SIG-M5 (cell line): ENCODE results near the gene DOCK11.

ENCODE experiments used
- DNase-seq: peaks from one replicate; lab custom pipeline; 2025; lab: John Stamatoyannopoulos, UW

Gene DOCK11

GRCh38 chrX:118502161-118502789 lies 6.7 kb downstream of the DOCK11 start:
- DNase-seq = peak; percentile 36

DNA sequence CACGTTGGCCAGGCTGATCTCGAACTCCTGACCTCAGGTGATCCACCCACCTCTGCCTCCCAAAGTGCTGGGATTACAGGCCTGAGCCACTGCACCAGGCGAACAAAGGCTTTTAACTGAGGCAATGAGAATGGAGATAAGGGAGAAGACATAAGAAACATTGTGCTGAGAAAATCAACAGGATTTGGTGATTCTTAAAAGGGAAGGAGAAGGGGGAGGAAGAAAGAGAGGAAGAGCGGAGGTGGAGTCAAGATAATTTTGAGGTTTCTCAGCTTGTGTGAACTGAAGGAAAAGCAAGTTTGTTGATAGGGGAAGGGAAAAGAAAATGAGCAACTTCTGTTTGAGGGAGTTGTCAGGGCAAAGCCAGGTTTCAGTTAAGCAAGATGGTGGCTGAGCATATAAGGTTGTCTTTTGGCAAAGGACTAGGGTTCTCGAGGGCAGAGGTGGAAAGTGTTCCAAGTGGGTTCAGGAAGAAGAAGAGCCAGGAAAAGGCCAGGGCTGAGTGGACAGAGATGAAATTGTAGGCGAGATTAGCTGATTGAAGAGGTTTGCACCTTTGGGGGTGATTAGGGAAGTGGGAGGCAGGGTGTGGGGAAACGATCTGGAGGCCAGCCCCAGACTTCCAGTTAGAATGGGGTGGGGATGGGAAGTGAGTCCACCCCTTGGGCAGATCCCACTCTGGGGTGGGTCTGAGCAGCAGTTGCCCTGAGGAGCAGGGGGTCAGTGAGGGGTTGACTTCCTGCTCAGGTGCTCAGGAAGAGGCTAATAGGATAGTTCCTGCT lies 7.8 kb downstream of the DOCK11 start:
- DNase-seq = peak; percentile 1

DNA sequence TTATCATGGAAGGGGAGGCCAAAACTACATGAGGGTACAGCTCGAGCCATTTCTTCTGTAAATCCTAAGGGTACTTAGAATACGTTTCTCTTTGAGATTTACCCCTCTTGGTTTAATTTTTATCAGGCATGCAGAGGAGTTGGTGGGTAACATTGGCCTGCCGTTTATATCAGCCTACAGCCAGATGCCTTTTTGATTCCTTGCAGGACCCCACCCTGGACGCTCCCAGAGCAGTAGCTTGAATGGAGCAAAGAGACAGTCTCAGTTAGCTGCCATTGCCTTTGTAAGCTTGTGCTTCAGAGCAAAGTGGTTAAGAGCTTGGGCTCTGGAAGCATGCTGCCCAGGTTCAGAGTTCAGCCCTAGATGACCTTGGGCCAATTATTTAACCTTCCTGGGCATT lies 9.0 kb downstream of the DOCK11 start:
- no peak for DNase-seq

DNA sequence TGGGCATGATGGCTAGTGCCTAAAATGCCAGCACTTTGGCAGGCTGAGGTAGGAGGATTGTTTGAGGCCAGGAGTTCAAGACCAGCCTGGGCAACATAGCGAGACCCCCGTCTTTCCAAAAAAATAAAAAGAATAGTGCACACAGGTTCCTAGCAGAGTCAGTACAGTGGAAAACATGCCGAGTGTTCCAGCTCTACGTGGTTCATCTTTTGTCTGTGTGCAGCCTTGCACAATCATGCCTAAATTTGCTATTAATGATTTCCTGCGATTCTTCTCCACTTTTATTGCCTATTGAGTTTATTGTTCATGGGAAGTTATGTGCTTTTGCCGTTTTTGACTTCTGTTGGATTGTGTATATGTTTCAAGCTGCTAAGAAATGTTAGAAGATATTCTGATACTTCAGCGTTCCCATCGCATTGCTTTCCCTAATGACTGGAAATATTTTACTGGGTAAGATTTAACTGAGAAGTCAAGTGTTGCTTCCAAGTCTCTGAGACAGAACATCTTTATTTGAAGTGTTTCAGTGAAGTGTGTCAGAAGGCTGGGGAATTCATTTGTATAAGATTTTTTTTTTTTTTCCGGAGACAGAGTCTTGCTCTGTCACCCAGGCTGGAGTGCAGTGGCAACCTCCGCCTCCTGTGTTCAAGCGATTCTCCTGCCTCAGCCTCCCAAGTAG lies 11.3 kb downstream of the DOCK11 start:
- DNase-seq = no peak

DNA sequence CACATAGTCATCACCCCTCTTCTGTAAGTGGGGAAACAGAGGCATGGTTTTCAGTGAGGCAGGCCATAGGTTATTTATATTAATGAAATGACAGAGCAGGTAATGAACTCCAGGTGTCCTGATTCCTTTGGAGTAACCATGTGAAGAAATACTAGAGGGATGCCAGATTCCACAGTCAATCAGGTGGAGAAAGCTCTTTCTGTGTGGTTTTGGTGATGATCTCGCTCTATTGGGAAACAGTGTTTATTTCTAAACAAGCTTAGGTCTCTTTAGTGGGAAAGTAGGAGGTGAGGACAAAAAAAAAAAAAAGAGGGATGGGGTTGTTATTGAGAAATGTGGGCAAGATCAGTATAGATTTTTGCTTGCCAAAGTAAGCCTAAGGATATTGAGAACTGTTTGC lies 12.2 kb downstream of the DOCK11 start:
- DNase-seq = no peak

- DNase-seq = no peak
Measured at GRCh38 chrX:118508221-118508620, 12.6 kb downstream of the DOCK11 start.

GRCh38 chrX:118508635-118509034 lies 13.0 kb downstream of the DOCK11 start:
- DNase-seq = no peak

GRCh38 chrX:118510111-118510510 lies 14.5 kb downstream of the DOCK11 start:
- DNase-seq = no peak

GRCh38 chrX:118513120-118513898 lies 17.7 kb downstream of the DOCK11 start:
- DNase-seq = no peak

- no peak for DNase-seq
Measured at GRCh38 chrX:118519411-118520215, 24.0 kb downstream of the DOCK11 start.

DNA sequence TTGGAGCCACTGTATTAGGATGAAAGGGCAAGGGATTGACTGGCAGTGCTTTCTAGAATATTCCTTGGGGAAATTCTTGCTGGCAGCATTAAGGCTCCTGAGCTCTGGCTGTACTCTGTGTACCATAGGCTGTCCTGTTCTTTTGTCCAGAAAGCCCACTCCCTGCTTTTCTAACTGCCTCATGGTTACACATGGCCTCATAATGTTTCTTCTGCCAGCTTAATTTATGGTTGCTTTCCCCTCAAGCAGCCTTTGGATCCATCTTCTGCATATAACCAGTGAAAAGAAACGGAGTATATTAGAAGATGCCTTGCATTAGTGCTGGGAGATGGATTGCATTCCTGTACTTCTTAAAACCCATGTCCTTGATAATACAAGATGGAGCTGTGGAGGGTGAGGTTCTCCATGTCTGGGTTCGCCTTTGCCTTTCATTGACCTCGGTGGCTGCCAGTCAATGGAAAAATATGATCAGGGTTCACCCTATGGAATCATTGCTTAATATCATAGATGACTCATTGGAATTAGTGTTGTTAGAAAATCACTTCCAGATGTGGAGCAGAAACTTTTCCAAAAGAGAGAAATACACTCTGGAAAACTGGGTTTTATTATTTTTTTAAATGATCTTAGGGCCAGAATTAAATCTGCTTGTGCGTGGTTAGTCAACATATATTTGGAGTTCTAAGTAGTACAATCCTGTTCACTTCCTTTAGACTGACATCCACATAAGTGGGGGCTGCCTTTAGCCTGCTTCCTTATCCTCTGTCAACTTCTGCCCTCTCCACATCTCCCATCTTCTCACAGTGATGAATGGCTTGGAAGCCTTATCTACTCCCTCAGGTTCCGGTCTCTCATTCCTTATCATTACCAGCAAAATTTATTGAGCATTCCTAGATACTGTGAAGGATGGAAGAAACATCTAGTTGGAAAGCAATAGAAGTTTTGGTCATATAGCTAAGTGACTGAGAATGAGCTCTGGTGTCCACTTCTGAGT lies 24.9 kb downstream of the DOCK11 start:
- no peak for DNase-seq

- no peak for DNase-seq
Measured at GRCh38 chrX:118521435-118521834, 25.8 kb downstream of the DOCK11 start.

GRCh38 chrX:118522230-118522926 lies 26.8 kb downstream of the DOCK11 start:
- DNase-seq = no peak

- DNase-seq = no peak
Measured at GRCh38 chrX:118523920-118524319, 28.3 kb downstream of the DOCK11 start.

- DNase-seq = no peak
Measured at GRCh38 chrX:118524344-118524743, 28.7 kb downstream of the DOCK11 start.

- no peak for DNase-seq
Measured at GRCh38 chrX:118525174-118525730, 29.6 kb downstream of the DOCK11 start.

GRCh38 chrX:118526149-118526548 lies 30.5 kb downstream of the DOCK11 start:
- DNase-seq = no peak

DNA sequence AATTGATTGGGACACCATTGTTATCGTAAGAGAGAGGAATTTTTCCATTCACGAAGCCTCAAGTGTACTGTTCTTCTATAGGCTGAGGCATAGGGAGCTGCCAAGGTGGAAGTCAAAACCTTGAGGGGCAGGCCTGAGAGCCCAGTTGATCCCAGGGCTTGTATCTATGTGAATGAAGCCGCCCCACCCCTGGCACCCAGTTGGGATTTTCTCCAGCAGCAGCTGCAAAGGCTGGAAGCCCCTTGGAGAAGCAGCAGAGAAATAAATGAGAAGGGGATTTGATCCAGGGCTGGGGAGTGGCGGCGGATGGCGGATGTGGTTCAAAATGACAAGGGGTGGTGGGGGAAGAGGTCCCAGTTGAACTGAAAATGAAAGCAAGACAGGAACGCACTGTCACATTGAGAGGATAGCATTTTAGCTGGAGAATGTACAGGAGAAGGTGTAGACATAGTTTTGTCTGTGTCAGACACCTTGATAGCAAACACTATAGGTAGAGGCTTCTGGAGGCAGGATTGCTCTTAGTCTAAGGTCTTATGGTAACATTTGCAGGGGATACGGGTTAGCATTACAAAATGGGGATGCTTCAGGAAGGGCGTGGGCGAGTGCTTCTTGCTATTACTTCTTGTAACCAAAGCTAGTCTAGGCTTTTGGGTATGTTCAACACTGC lies 32.6 kb downstream of the DOCK11 start:
- no peak for DNase-seq
